ENCODE measurements around the gene COL23A1.

Gene COL23A1

GRCh38 chr5:178277866-178278265, 312.3 kb downstream of the COL23A1 start:
- ChIA-PET POLR2A (no interaction called here), CTCF (interaction anchor here (0.8 to 2.7 kb wide), 3 partner anchors 43 to 312 kb away, joined by 3 to 9 read pairs (median 5); partner anchors contain the start of gene COL23A1)
- TF ChIP-seq BCL11B (tag by site-specific recombination; IDR thresholded peaks at IDR 0.05; ENCODE audit: low read depth) = no peak
- no peak for TF ChIP-seq ZNF146 (tag by site-specific recombination; IDR thresholded peaks at IDR 0.05)
- TF ChIP-seq ZSCAN4 (tag by site-specific recombination; IDR thresholded peaks at IDR 0.05) = no peak
- TF ChIP-seq ZNF530 (tag by site-specific recombination; IDR thresholded peaks at IDR 0.05; ENCODE audit: low read depth) = no peak
- no peak for TF ChIP-seq ZNF621 (tag by site-specific recombination; IDR thresholded peaks at IDR 0.05)
- TF ChIP-seq ZNF133 (tag by site-specific recombination; IDR thresholded peaks at IDR 0.05) = no peak
- TF ChIP-seq ZNF280D (tag by site-specific recombination; IDR thresholded peaks at IDR 0.05) = no peak
- TF ChIP-seq ZFP69B (tag by site-specific recombination; IDR thresholded peaks at IDR 0.05) = no peak
- no peaks in the 10 kb centered on the region for H3K9me3 ChIP-seq (ENCODE audit: control insufficient read depth, insufficient read depth, low read depth, low read length)
- no peak overlapping the region for H3K27ac ChIP-seq (ENCODE audit: extremely low read depth, low read depth, low read length)
- no peak overlapping the region for H3K4me3 ChIP-seq (ENCODE audit: low read depth, low read length)
- H3K36me3 ChIP-seq (ENCODE audit: control insufficient read depth in 2 of 2, insufficient read depth in 1 of 2, low read length in 2 of 2) = no peaks in the 10 kb centered on the region
- no peaks in the 10 kb centered on the region for H3K4me1 ChIP-seq (ENCODE audit: control insufficient read depth, insufficient read depth, low read length)

- ChIA-PET CTCF (interaction anchor here (0.8 kb wide), 1 partner anchor 266 kb away, joined by 3 read pairs; no protein-coding TSS in a partner anchor), POLR2A (no interaction called here)
- no peak for TF ChIP-seq ZNF202 (tag by site-specific recombination; IDR thresholded peaks at IDR 0.05; ENCODE audit: borderline replicate concordance)
- TF ChIP-seq ZFP37 (tag by site-specific recombination; IDR thresholded peaks at IDR 0.05) = no peak
- no peak for TF ChIP-seq ELK4 (IDR thresholded peaks at IDR 0.05; ENCODE audit: borderline replicate concordance, low read depth, low read length)
- TF ChIP-seq PRDM10 (tag by site-specific recombination; IDR thresholded peaks at IDR 0.05) = no peak
- TF ChIP-seq ZSCAN5A (tag by site-specific recombination; IDR thresholded peaks at IDR 0.05) = no peak
- no peak for TF ChIP-seq ZNF785 (tag by site-specific recombination; IDR thresholded peaks at IDR 0.05)
- no peak for TF ChIP-seq HOXA7 (CRISPR knock-in tag; IDR thresholded peaks at IDR 0.05; ENCODE audit: borderline replicate concordance)
- TF ChIP-seq ZNF623 (tag by site-specific recombination; IDR thresholded peaks at IDR 0.05) = no peak
- no peak for TF ChIP-seq ZNF2 (tag by site-specific recombination; IDR thresholded peaks at IDR 0.05)
- TF ChIP-seq ZBTB48 (tag by site-specific recombination; IDR thresholded peaks at IDR 0.05) = no peak
- TF ChIP-seq HOXC10 (CRISPR knock-in tag; IDR thresholded peaks at IDR 0.05) = no peak
- TF ChIP-seq ZNF692 (tag by site-specific recombination; IDR thresholded peaks at IDR 0.05) = no peak
- TF ChIP-seq ZBTB8A (tag by site-specific recombination; IDR thresholded peaks at IDR 0.05) = no peak
- no peak for TF ChIP-seq ZNF670 (tag by site-specific recombination; IDR thresholded peaks at IDR 0.05; ENCODE audit: low read depth)
- no peak for TF ChIP-seq OVOL3 (tag by site-specific recombination; IDR thresholded peaks at IDR 0.05)
- no peak for TF ChIP-seq ZNF521 (tag by site-specific recombination; IDR thresholded peaks at IDR 0.05)
- TF ChIP-seq ZBTB20 (tag by site-specific recombination; IDR thresholded peaks at IDR 0.05) = no peak
- Histone ChIP-seq H3K9me3 (ENCODE audit: control insufficient read depth, insufficient read depth, low read depth, low read length) (no peaks in the 10 kb centered on the region), H3K4me1 (ENCODE audit: control insufficient read depth, insufficient read depth, low read length) (no peaks in the 10 kb centered on the region), H3K4me3 (ENCODE audit: low read depth, low read length) (no peak overlapping the region), H3K27ac (ENCODE audit: extremely low read depth, low read depth, low read length) (no peak overlapping the region), H3K36me3 (ENCODE audit: control insufficient read depth in 2 of 2, insufficient read depth in 1 of 2, low read length in 2 of 2) (no peaks in the 10 kb centered on the region)
These were observed 312.8 kb downstream of the COL23A1 start for GRCh38 chr5:178277346-178277745.

All from HEK293 (cell line).